DMS153 treated with DMSO at 0.1 percent for 48 hours (cell line): ENCODE data around the gene DLG5.

ENCODE experiments used
- DNase-seq: peaks from one replicate; lab custom pipeline; 2025; ENCODE audit not compliant: unreplicated experiment; lab: John Stamatoyannopoulos, UW

The DLG5 gene

GRCh38 chr10:77844713-77845445 lies 81.7 kb downstream of the DLG5 start:
- no peak for DNase-seq

- no peak for DNase-seq
These were observed 82.4 kb downstream of the DLG5 start for GRCh38 chr10:77844177-77844576.

- no peak for DNase-seq
These were observed 83.3 kb downstream of the DLG5 start for GRCh38 chr10:77843264-77843663.

GRCh38 chr10:77842652-77843212 lies 83.8 kb downstream of the DLG5 start:
- DNase-seq = no peak

GRCh38 chr10:77841711-77842375 lies 84.7 kb downstream of the DLG5 start:
- DNase-seq = no peak

- DNase-seq = no peak
These were observed 85.9 kb downstream of the DLG5 start for GRCh38 chr10:77840636-77841035.

- DNase-seq = no peak
These were observed 88.5 kb downstream of the DLG5 start for GRCh38 chr10:77837925-77838595.

GRCh38 chr10:77837248-77837924 lies 89.2 kb downstream of the DLG5 start:
- no peak for DNase-seq

GRCh38 chr10:77836299-77836820 lies 90.2 kb downstream of the DLG5 start:
- DNase-seq = no peak

GRCh38 chr10:77835669-77836086 lies 90.9 kb downstream of the DLG5 start:
- no peak for DNase-seq

- DNase-seq = no peak
These were observed 91.4 kb downstream of the DLG5 start for GRCh38 chr10:77834943-77835668.

GRCh38 chr10:77834540-77834939 lies 92.0 kb downstream of the DLG5 start:
- DNase-seq = no peak

GRCh38 chr10:77833792-77834191 lies 92.8 kb downstream of the DLG5 start:
- no peak for DNase-seq

- no peak for DNase-seq
These were observed 93.3 kb downstream of the DLG5 start for GRCh38 chr10:77833225-77833624.

- DNase-seq = no peak
These were observed 94.3 kb downstream of the DLG5 start for GRCh38 chr10:77832238-77832637.

GRCh38 chr10:77829356-77829755 lies 97.2 kb downstream of the DLG5 start:
- no peak for DNase-seq

- DNase-seq = no peak
These were observed 98.2 kb downstream of the DLG5 start for GRCh38 chr10:77828377-77828776.

GRCh38 chr10:77827366-77827765 lies 99.2 kb downstream of the DLG5 start:
- DNase-seq = no peak

GRCh38 chr10:77825965-77826364 lies 100.6 kb downstream of the DLG5 start:
- DNase-seq = no peak

GRCh38 chr10:77824908-77825307 lies 101.6 kb downstream of the DLG5 start:
- no peak for DNase-seq
